Activated T-helper 2 cell treated with anti-CD3 and anti-CD28 coated beads, Interferon-gamma antibody, Interleukin-2, Interleukin-4, amounts not matched to agents 10 μg/mL and 5 μg/mL and 100 μg/mL, durations not matched to agents 14 hours and 24 hours and 36 hours (primary cell): ENCODE data around the gene CGB1. TPM values are rescaled to one million over a fixed set of nuclear protein-coding genes. Genes with fewer than 3 reads are reported as not detected.
"Not testable (repeated sequence)": the region's sequence is repeated elsewhere in the genome, so short reads cannot be mapped to it uniquely, and the experiment has no call there.

Source experiments
- DNase-seq: peaks from one replicate; pipeline ENCODE4 v3.0.0; 2021; ENCODE audit warnings: low spot score
- H3K27ac Mint-ChIP-seq: one replicate; pipeline ENCODE4 v1.8.0; 2021; ENCODE audit warnings: mixed read lengths
- H3K27me3 Mint-ChIP-seq: one replicate; pipeline ENCODE4 v1.8.0; 2021; ENCODE audit warnings: low read depth, mixed read lengths
- H3K36me3 Mint-ChIP-seq: one replicate; pipeline ENCODE4 v1.8.0; 2021; ENCODE audit warnings: low read depth, mixed read lengths
- H3K4me1 Mint-ChIP-seq: one replicate; pipeline ENCODE4 v1.8.0; 2021; ENCODE audit warnings: low read depth, mixed read lengths
- H3K4me3 Mint-ChIP-seq: one replicate; pipeline ENCODE4 v1.8.0; 2021; ENCODE audit warnings: low read depth, mild to moderate bottlenecking, moderate library complexity, mixed read lengths
- H3K9me3 Mint-ChIP-seq: one replicate; pipeline ENCODE4 v1.8.0; 2021; ENCODE audit warnings: mixed read lengths
- intact Hi-C: fragments of 100-400 bp; cut with micrococcal nuclease; formaldehyde crosslinking; loops from one replicate; pipeline ENCODE4 v1.15.1; 2023
- total RNA-seq: library from RNA; stranded (reverse); gene quantifications from 2 replicates; pipeline ENCODE4 v1.2.3, GENCODE V29; 2022

CGB1 gene
- total RNA-seq, 1 donor from 2014 or later = not detected

DNA sequence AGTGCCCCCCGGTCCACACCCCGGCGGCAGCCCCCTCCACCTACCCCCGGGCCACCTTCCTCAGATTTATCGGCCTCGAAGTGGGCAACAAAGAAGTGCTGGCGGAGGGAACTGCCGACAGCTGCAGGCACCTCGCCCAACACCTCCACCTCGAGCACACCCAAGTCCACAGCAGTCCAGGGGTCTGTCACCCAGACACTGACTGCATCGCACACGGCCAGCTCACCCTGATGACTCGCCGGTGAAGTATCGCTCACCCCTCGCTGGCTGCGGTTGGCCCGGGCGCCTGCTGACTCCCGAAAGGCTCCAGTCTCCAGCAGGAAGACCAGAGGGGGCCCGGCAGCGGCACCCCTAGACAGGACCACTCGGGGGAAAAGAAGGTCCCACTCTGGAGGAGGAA is 11.1 kb downstream of the CGB1 start:
- H3K4me1 Mint-ChIP-seq, H3K4me3 Mint-ChIP-seq, H3K9me3 Mint-ChIP-seq, DNase-seq, H3K36me3 Mint-ChIP-seq, H3K27ac Mint-ChIP-seq, intact Hi-C loops, H3K27me3 Mint-ChIP-seq: not testable (repeated sequence)

DNA sequence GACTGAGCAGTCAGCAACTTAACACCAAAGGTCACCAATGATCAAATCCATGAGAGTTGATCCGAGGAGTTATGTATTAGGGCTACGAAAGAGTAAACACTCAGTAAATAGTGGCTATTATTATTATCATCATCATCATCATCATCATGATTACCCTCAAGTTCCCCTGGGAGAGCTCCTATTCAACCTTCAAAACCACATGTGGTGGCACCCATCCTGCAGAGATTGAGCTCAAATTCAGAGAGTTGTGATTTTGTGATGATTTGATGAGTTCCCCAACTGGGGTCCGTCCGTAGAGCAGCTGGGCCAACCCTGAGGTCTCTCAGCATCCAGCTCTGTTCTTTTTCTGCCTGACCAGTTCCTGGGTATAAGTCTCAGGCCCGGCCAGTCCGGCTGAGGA is 11.6 kb downstream of the CGB1 start:
- DNase-seq, intact Hi-C loops, H3K36me3 Mint-ChIP-seq, H3K4me3 Mint-ChIP-seq, H3K27me3 Mint-ChIP-seq, H3K27ac Mint-ChIP-seq, H3K9me3 Mint-ChIP-seq, H3K4me1 Mint-ChIP-seq: not testable (repeated sequence)

DNA sequence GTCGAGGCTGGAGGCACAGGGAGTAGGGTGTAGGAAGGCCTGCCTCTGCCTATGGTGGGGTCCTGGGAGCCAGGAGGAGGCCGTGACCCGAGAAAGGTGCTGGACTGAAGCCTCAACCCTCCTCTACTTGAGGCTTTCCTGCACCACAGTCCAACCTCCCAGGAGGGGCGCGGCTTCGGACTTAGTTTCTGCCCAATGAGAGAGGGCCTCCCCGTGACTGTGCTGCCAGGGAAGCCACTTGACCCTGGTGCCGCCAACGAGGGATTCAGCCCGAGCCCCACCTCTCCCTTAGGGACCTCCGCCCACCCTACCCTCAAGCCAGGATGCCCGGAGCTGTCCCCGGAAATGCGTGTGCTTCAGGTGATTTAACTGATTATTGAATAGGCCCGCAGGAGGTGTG is 12.5 kb downstream of the CGB1 start, which contains the start of gene CGB3:
Gene CGB3, minus strand, starts transcription at position 101 of the 400 bp plus-strand sequence. CDS start 362 bp downstream, outside the sequence.
- DNase-seq, H3K27me3 Mint-ChIP-seq, intact Hi-C loops, H3K36me3 Mint-ChIP-seq, H3K4me3 Mint-ChIP-seq, H3K27ac Mint-ChIP-seq, H3K9me3 Mint-ChIP-seq: not testable (repeated sequence)
- peaks cover 10% of the 10 kb centered on the region for H3K4me1 Mint-ChIP-seq

DNA sequence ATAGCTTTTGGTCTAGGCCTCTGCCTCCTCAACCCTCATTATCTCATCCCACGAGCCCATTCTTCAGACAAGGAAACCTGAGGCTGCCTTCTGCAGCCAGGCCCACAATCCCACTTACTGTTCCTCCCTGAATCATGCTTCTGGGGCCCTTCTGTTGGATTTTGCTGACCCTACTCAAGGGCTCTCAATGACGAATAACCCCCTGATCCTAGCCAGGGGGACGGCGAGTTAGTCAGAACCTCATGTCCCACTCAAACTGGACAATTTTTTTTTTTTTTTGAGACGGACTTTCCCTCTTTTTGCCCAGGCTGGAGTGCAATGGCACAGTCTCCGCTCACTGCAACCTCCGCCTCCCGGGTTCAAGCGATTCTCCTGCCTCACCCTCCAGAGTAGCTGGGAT is 14.6 kb downstream of the CGB1 start:
- Mint-ChIP-seq H3K4me3 (no peak overlapping the region), H3K27ac (no peak overlapping the region), H3K36me3 (no peaks in the 10 kb centered on the region), H3K27me3 (peaks cover 10% of the 10 kb centered on the region), H3K9me3 (no peaks in the 10 kb centered on the region), H3K4me1 (peaks cover 20% of the 10 kb centered on the region)
- no peak for DNase-seq
- intact Hi-C loops = no loop called here

DNA sequence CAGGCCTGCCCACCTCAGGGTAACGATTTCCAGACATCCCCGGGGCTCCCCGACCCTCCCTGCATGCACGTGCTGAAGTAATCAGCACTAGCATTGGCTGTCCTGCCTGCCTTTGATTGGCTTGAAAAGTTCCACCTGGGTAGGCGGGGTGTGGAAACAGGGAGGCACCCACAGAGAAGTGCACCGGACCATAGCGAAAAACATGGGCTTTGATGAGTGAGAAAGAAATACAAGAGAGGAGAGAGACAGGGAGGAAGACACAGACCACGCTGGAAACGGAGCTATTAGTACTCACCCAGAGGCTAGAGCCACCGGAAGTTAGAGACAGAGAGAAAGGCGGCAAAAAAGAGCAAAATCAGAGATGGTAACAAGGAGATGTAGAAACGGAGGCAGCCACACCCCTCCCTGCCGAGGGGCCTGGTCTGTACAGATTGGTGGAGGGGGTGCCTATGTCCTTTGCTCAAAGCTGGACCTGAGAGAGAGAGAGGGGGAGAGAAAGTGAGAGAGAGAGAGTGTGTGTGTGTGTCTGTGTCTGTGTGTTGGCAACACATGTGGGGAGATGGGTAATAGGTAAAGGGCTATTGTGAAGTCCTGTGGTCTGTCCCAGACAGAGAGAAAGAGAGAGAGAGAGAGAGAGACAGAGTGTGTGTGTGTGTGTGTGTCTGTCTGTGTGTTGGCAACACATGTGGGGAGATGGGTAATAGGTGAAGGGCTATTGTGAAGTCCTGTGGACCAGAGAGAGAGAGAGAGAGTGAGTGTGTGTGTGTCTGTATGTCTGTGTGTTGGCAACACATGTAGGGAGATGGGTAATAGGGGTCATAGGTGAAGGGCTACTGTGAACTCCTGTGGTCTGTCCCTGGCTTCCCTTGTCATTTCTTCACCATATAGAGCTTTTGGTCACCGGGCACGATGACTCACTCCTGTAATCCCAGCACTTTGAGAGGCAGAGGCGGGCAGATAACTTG is 15.5 kb downstream of the CGB1 start:
- DNase-seq = no peak
- no peak overlapping the region for H3K27ac Mint-ChIP-seq
- H3K36me3 Mint-ChIP-seq = peaks cover 3% of the 10 kb centered on the region
- no peak overlapping the region for H3K4me3 Mint-ChIP-seq
- H3K4me1 Mint-ChIP-seq = peaks cover 20% of the 10 kb centered on the region
- intact Hi-C loops = no loop called here
- H3K9me3 Mint-ChIP-seq = no peaks in the 10 kb centered on the region
- peaks cover 10% of the 10 kb centered on the region for H3K27me3 Mint-ChIP-seq

DNA sequence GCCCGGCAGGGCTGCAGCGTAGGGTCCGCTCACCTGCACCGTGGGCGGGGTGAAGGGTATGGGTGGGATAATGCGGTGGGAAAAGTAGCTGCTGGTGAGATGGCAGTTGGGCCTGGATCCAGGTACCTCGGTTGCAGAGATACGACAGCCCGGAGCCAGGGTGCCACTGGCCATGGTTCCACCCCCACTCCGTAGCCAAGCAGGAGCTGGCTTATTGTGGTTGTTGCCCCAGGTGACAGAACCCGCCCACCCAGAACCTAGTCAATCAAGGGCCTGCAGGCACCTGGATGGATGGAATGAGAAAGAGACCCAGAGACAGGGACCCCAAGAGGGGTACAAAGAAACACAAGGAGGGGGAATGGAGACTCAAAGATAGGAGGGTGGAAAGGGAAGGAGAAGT is 16.4 kb downstream of the CGB1 start:
- Mint-ChIP-seq H3K4me3 (no peak overlapping the region), H3K27ac (no peak overlapping the region), H3K36me3 (peaks cover 9% of the 10 kb centered on the region), H3K9me3 (no peaks in the 10 kb centered on the region), H3K27me3 (peaks cover 10% of the 10 kb centered on the region), H3K4me1 (peaks cover 20% of the 10 kb centered on the region)
- DNase-seq = no peak
- intact Hi-C loops = no loop called here

DNA sequence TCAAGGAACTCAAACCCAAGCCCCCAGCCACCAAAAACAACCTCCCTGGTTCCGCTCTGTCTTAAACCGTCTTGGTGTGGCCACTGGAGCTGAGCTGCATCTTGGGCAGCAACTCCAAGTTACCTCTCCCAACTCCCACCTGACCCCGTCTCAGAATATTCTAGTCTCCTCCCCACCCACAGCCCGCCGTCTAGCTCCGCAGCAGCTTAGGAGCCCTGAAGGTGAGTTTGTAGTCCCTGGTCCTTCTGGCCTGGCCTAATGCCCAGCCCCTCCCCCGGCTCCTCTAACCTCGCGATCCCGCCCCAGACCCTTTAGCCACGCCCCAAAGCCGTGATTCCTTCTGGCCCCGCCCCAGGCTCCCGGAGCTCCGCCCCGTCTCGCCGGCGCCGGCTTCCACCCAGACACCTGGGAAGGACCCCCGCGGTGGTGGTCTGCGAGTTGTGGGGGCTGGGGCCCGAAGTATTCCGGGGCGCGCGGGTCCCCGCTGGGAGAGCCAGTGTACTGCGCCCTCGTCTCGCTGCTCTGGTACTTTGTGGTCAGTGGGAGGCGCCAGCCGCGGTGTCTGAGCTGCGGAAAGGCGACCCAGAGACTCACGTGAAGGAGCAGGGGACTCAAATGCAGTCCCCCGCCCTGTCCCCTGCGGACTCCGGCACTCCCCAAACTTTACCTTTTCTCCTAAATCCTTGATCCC is 17.3 kb downstream of the CGB1 start:
- H3K36me3 Mint-ChIP-seq = peaks cover 15% of the 10 kb centered on the region
- intact Hi-C loops = no loop called here

DNA sequence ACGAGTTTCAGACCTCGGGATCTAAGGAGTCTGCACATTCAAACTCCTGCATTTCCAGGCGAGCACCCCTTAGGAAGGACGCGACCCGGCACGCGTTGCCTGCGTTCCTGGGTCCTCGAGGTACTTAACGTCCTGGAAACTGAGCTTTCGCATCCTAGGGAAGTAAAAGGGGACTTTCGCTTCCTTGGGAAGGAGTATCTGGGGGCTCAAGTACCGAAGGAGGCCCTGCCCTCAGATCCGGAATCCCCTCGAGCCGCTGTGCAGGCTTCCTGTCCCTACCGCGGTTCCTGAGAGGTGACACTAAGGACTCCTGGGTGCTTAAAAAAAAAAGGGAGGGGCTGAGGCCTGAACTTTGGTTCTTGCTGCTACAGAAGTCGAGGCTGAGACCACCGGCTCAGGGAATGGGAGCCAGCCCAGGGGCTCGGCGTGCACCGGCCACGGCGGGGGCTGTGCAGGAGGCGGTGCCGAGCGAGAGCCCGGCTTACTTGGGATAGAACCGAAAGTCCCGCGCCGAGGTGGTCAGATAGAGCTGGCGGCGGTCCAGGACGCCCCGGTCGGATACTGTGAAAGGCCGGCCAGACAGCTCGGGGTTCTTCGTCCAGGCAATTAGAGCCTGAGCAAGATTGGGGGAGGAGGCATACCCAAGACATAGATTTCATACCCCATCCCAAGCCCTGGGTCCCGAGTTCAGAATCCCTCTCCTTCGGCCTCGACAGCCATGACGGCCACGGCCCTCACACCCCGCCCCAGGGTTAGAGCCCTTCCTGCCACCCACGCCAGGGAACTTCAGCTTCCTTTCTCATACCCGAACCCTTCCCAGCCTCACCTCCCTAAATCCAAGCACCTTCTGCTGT is 18.1 kb downstream of the CGB1 start:
- H3K9me3 Mint-ChIP-seq, intact Hi-C loops, H3K27ac Mint-ChIP-seq, DNase-seq: not testable (repeated sequence)
- Mint-ChIP-seq H3K27me3 (peaks cover 10% of the 10 kb centered on the region), H3K4me3 (peak overlapping the region; percentile 85), H3K36me3 (peaks cover 21% of the 10 kb centered on the region), H3K4me1 (peaks cover 20% of the 10 kb centered on the region)

More for the DNA sequence above, 17.3 kb downstream of the CGB1 start:
- Mint-ChIP-seq H3K4me1 (peaks cover 20% of the 10 kb centered on the region), H3K27me3 (peaks cover 10% of the 10 kb centered on the region), H3K9me3 (no peaks in the 10 kb centered on the region), H3K27ac (no peak overlapping the region), H3K4me3 (peak overlapping the region; percentile 85)
- DNase-seq = peak; percentile 50

DNA sequence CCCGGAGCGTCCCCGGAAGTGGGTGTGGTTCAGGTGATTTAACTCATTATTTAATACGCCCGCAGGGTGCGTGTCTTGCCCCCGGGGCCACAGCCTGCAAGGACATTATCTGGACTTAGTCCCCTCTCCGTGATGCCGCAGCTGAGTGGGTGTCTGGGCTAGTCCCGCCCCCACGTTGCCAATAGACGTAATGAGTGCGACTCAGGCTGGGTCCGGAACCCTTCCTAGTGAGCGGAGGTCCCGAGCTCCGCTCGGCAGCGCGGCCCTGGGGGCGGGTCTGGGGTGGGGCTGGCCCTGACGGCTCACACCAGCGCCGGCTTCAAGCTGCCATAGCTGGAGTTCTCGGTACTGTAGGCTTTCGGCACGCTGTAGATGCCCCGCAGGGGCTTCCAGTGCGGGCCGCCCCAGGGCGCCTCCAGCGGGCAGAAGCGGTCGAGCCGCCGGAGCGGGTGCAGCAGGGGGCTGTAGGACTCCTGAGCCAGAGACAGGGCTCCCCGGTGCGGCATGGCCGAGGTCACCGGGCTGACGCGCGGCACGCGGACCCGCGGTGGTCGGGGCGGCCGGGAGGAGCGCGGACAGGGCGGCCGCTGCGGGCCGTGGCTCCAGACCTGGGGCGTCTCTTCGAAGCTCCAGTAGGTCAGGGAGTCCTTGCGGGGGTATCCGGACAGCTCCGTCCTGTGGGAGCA is 18.9 kb downstream of the CGB1 start:
- peak; percentile 48 for DNase-seq
- no peaks in the 10 kb centered on the region for H3K9me3 Mint-ChIP-seq
- H3K4me1 Mint-ChIP-seq = peaks cover 20% of the 10 kb centered on the region
- intact Hi-C loops = no loop called here
- H3K36me3 Mint-ChIP-seq = peaks cover 21% of the 10 kb centered on the region
- peak overlapping the region; percentile 85 for H3K4me3 Mint-ChIP-seq
- H3K27me3 Mint-ChIP-seq = peaks cover 10% of the 10 kb centered on the region
- no peak overlapping the region for H3K27ac Mint-ChIP-seq

DNA sequence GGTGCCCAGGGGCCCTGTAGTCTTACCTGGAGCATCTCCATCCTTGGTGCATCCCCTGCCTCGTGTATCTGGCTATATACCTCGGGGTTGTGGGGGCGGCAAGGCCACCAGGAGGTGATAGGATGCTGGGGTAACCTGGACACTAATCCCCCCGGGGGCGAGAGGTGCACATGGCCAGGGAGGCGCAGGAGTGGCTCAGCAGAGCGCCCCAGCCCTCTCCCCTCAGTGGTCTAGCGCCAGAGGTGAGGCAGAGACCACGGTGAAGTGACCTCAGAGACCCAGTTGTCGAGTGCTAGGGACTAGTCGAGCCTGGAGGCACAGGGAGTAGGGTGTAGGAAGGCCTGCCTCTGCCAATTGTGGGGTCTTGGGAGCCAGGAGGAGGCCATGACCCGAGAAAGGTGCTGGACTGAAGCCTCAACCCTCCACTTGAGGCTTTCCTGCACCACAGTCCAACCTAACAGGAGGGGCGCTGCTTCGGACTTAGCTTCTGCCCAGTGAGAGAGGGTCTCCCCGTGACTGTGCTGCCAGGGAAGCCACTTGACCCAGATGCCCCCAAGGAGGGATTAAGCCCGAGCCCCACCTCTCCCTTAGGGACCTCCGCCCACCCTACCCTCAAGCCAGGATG is 19.5 kb downstream of the CGB1 start, which contains the start of gene LHB:
Gene LHB, minus strand, starts transcription at position 51 of the 625 bp plus-strand sequence. Its CDS starts 10 bp downstream, at position 41.
- peaks cover 10% of the 10 kb centered on the region for H3K27me3 Mint-ChIP-seq
- H3K36me3 Mint-ChIP-seq = peaks cover 21% of the 10 kb centered on the region
- intact Hi-C loops = no loop called here
- DNase-seq = no peak
- peaks cover 20% of the 10 kb centered on the region for H3K4me1 Mint-ChIP-seq
- no peaks in the 10 kb centered on the region for H3K9me3 Mint-ChIP-seq
- H3K4me3 Mint-ChIP-seq = peak within 1 kb of the TSS; percentile 21
- no peak within 1 kb of the TSS for H3K27ac Mint-ChIP-seq

DNA sequence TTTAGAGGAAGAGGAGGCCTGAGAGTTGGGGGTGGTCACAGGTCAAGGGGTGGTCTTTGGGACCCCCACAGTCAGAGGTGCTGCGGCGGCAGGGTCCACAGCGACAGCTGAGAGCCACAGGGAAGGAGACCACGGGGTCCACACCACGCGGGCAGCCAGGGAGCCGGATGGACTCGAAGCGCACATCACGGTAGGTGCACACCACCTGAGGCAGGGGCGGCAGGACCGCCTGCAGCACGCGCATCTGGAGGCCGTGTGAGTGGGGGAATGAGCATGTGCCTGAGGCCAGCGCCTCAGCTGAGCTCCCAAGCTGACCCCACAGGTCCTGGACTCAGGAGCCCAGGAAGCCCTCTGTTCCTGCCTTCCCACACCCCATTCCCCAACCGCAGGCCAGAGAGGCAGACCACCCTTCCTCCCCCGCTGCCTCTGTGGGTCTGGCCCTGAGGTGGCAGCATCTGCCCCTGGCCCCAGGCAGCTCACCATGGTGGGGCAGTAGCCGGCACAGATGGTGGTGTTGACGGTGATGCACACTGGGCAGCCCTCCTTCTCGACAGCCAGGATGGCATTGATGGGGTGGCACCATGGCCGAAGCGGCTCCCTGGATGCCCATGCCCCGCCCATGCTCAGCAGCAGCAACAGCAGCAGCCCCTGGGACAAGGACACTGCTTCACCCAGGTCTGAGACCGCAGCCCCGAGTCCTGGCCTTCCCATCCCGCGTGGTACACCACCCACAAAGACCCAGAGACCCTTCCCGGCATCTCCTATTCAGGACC is 20.4 kb downstream of the CGB1 start:
- Mint-ChIP-seq H3K4me1 (peaks cover 16% of the 10 kb centered on the region), H3K36me3 (peaks cover 24% of the 10 kb centered on the region), H3K4me3 (no peak overlapping the region), H3K27ac (no peak overlapping the region), H3K27me3 (peaks cover 8% of the 10 kb centered on the region), H3K9me3 (no peaks in the 10 kb centered on the region)
- DNase-seq = no peak
- intact Hi-C loops = no loop called here
